K562 (cell line): ENCODE data around the gene UBA52. TPM values are rescaled to one million over a fixed set of nuclear protein-coding genes. Genes with fewer than 3 reads are reported as not detected.
A peak's percentile ranks its signal among the peaks of the same experiment; 100 is the strongest.

ENCODE experiments used
- CREM ChIP-seq: IDR thresholded peaks from 2 replicates; pipeline ENCODE4 v1.6.1; 2014; ENCODE audit warnings: antibody characterized with exemption, low read depth
- CTBP1 ChIP-seq: fragments of 450-650 bp; IDR thresholded peaks from 2 replicates; pipeline ENCODE4 v1.6.1; 2016; ENCODE audit warnings: borderline replicate concordance
- PML ChIP-seq: IDR thresholded peaks from 2 replicates; pipeline ENCODE4 v1.6.1; 2012; ENCODE audit warnings: low read length, inconsistent platforms
- RCOR1 ChIP-seq, 2 experiments: IDR thresholded peaks; 2 replicates each; pipeline ENCODE4 v1.6.1; 2012; ENCODE audit warnings: low read depth in 2 of 2, low read length in 2 of 2, borderline replicate concordance in 1 of 2, improper control_type of control experiment in 1 of 2
- SAP30 ChIP-seq: fragments of 200-600 bp; sonication (generic); IDR thresholded peaks from 2 replicates; pipeline ENCODE4 v1.6.1; 2012; ENCODE audit warnings: borderline replicate concordance, low read depth, mild to moderate bottlenecking, moderate library complexity, low read length, control low read depth, inconsistent platforms; ENCODE audit not compliant: insufficient read depth, poor library complexity, severe bottlenecking
- SIN3B ChIP-seq: fragments of 450-650 bp; IDR thresholded peaks from 2 replicates; pipeline ENCODE4 v1.6.1; 2017; ENCODE audit warnings: low read depth, mild to moderate bottlenecking, moderate library complexity
- SLC30A9 ChIP-seq: fragments of 250-450 bp; sonication (Bioruptor Pico); IDR thresholded peaks from 2 replicates; pipeline ENCODE4 v1.8.0; 2022; ENCODE audit warnings: mild to moderate bottlenecking, moderate library complexity
- SNRNP70 ChIP-seq: fragments of 200-400 bp; formaldehyde crosslinking; optimal IDR thresholded peaks from 2 replicates; pipeline ENCODE3; 2017; ENCODE audit warnings: low read depth, low read length
- TCF7 ChIP-seq: sonication (generic); IDR thresholded peaks from 2 replicates; pipeline ENCODE4 v1.6.1; 2016; ENCODE audit warnings: antibody characterized with exemption, borderline replicate concordance
- U2AF2 ChIP-seq: fragments of 200-400 bp; formaldehyde crosslinking; optimal IDR thresholded peaks from 2 replicates; pipeline ENCODE3; 2017; ENCODE audit warnings: low read depth, mild to moderate bottlenecking, low read length
- ZBTB7A ChIP-seq: IDR thresholded peaks from 2 replicates; pipeline ENCODE4 v1.6.1; 2011; ENCODE audit warnings: low read depth, mild to moderate bottlenecking, low read length, moderate library complexity, borderline replicate concordance; ENCODE audit not compliant: control insufficient read depth
- polyA plus RNA-seq, 8 experiments: library from polyadenylated mRNA; depleted of rRNA in 4 of 8; stranded (reverse) in 5 of 8; unstranded in 3 of 8; fragments of >200 nt; fragmentation: Nextera tagmentation in 2 of 8; fragmentation: Illumina TruSeq in 1 of 8; extraction: Ambion mirVana in 2 of 8; extraction: Trizol in 1 of 8; gene quantifications; 2 replicates each; pipeline versions ENCODE4 v1.2.1 to v1.2.3, GENCODE V29; 2011 to 2014; ENCODE audit warnings: inconsistent platforms in 1 of 8, missing spikeins in 1 of 8
- total RNA-seq, 7 experiments: library from RNA; depleted of rRNA in 6 of 7; stranded (reverse); fragments of >200 nt in 6 of 7; fragmentation: Illumina TruSeq in 2 of 7; extraction: Trizol in 2 of 7; gene quantifications; 2 replicates each; pipeline versions ENCODE4 v1.2.1 to v1.2.3, GENCODE V29; 2011 to 2021; ENCODE audit warnings: low replicate concordance in 1 of 7
- TF ChIP-seq, protein P1 (sequence below): sonication (generic); formaldehyde crosslinking; IDR thresholded peaks from 2 replicates; pipeline ENCODE4 v1.8.0; 2022; ENCODE audit warnings: mild to moderate bottlenecking, missing genetic modification reagents
- TF ChIP-seq, protein P2 (sequence below), 3 experiments: fragments of 200-800 bp in 1 of 3; sonication (Bioruptor generic) in 1 of 3; sonication (generic) in 1 of 3; formaldehyde crosslinking in 1 of 3; IDR thresholded peaks; 2 replicates each; pipeline versions ENCODE4 v1.6.1 to v1.8.0; 2016 to 2022; ENCODE audit warnings: mild to moderate bottlenecking in 2 of 3, missing compliant biosample characterization in 2 of 3, missing genetic modification characterization in 2 of 3, missing genetic modification reagents in 1 of 3
- TF ChIP-seq, protein P3 (sequence below): sonication (generic); formaldehyde crosslinking; IDR thresholded peaks from 2 replicates; pipeline ENCODE4 v1.8.0; 2022; ENCODE audit warnings: mild to moderate bottlenecking, missing genetic modification reagents
- TF ChIP-seq, protein P4 (sequence below): fragments of 450-650 bp; IDR thresholded peaks from 2 replicates; pipeline ENCODE4 v1.7.1; 2018; ENCODE audit warnings: mild to moderate bottlenecking, low read depth; ENCODE audit not compliant: partially characterized antibody
- TF ChIP-seq, protein P5 (sequence below), 2 experiments: fragments of 450-650 bp; conservative IDR thresholded peaks; 2 replicates each; pipeline ENCODE4 v1.6.1; 2017; ENCODE audit warnings: mild to moderate bottlenecking in 2 of 2, moderate library complexity in 2 of 2
- TF ChIP-seq, protein P6 (sequence below): sonication (generic); formaldehyde crosslinking; IDR thresholded peaks from 2 replicates; pipeline ENCODE4 v1.5.0; 2020; ENCODE audit warnings: missing genetic modification reagents

UBA52 gene
- total and polyA plus RNA-seq, 9 of the 15 experiments (the other 6 are each of a cell fraction or from before 2014, with no cell fraction given), result 1,110 to 2,751 (median 1,733) TPM

DNA sequence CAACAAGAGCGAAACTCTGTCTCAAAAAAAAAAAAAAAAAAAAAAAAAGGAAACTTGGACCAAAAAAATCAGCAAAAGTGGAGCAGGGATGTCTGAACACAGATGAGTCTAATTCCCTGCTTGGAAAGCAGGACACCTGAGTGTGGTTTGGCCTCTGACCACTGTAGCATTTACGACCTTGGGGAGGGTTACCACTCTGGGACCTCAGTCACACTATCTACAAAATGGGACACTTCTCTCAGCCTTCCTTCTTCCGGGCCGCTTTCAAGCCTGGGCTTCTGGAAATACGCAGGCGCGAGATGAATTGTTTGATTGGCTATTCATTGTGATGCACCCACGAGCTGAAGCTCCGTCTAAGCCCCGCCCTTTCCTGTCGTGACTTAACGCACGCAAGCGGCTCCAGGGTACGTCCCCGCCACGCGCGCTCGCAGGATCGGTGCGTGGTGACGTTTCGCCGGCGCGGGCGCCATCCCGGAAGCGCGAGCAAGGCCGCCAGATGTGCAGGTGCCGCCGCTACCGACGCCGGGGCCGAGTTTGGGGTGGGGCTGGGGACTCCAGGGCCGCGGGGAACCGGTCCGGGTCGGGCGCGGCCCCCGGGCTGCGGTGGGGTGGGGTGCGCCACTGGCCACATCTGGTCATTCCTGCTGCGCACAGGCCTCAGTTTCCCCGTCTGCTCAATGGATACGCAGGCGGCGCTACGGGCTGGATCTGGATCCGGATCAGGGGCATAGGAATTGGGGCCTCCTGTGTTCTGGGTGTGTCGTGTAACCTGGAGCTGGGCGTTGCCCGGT is 14.1 kb upstream of the UBA52 start, which contains the start of gene KXD1 (continued):
- TF ChIP-seq, protein P1, sequence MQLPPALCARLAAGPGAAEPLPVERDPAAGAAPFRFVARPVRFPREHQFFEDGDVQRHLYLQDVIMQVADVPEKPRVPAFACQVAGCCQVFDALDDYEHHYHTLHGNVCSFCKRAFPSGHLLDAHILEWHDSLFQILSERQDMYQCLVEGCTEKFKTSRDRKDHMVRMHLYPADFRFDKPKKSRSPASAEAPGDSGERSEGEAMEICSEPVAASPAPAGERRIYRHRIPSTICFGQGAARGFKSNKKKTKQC (CRISPR knock-in tag), result no peak; the same call in 1 of the 2 replicates
- peak; percentile 66 for TF ChIP-seq CTBP1
- TF ChIP-seq ZBTB7A, result peak; percentile 43; the same call in 1 of the 2 replicates
- no peak for TF ChIP-seq SIN3B
- TF ChIP-seq, protein P2, sequence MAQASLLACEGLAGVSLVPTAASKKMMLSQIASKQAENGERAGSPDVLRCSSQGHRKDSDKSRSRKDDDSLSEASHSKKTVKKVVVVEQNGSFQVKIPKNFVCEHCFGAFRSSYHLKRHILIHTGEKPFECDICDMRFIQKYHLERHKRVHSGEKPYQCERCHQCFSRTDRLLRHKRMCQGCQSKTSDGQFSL (CRISPR knock-in tag; IDR thresholded peaks at IDR 0.05), result peak; percentile 31; the same call in 1 of the 2 replicates
- TF ChIP-seq, protein P2 (tag; IDR thresholded peaks at IDR 0.05), result no peak
- TF ChIP-seq PML, result peak; percentile 33; the same call in 1 of the 2 replicates
- peak; percentile 97 to 99 for TF ChIP-seq RCOR1 (IDR thresholded peaks at IDR 0.05; ENCODE audit: borderline replicate concordance in 1 of 2, low read depth in 2 of 2, low read length in 2 of 2)
- TF ChIP-seq SAP30, result no peak
- TF ChIP-seq TCF7, result peak; percentile 46; the same call in 1 of the 2 replicates
- no peak for TF ChIP-seq SNRNP70
- TF ChIP-seq, protein P3, sequence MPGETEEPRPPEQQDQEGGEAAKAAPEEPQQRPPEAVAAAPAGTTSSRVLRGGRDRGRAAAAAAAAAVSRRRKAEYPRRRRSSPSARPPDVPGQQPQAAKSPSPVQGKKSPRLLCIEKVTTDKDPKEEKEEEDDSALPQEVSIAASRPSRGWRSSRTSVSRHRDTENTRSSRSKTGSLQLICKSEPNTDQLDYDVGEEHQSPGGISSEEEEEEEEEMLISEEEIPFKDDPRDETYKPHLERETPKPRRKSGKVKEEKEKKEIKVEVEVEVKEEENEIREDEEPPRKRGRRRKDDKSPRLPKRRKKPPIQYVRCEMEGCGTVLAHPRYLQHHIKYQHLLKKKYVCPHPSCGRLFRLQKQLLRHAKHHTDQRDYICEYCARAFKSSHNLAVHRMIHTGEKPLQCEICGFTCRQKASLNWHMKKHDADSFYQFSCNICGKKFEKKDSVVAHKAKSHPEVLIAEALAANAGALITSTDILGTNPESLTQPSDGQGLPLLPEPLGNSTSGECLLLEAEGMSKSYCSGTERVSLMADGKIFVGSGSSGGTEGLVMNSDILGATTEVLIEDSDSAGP (CRISPR knock-in tag), result no peak
- TF ChIP-seq CREM, result peak; percentile 95
- TF ChIP-seq SLC30A9 (CRISPR knock-in tag), result no peak
- no peak for TF ChIP-seq U2AF2
- TF ChIP-seq, protein P4, sequence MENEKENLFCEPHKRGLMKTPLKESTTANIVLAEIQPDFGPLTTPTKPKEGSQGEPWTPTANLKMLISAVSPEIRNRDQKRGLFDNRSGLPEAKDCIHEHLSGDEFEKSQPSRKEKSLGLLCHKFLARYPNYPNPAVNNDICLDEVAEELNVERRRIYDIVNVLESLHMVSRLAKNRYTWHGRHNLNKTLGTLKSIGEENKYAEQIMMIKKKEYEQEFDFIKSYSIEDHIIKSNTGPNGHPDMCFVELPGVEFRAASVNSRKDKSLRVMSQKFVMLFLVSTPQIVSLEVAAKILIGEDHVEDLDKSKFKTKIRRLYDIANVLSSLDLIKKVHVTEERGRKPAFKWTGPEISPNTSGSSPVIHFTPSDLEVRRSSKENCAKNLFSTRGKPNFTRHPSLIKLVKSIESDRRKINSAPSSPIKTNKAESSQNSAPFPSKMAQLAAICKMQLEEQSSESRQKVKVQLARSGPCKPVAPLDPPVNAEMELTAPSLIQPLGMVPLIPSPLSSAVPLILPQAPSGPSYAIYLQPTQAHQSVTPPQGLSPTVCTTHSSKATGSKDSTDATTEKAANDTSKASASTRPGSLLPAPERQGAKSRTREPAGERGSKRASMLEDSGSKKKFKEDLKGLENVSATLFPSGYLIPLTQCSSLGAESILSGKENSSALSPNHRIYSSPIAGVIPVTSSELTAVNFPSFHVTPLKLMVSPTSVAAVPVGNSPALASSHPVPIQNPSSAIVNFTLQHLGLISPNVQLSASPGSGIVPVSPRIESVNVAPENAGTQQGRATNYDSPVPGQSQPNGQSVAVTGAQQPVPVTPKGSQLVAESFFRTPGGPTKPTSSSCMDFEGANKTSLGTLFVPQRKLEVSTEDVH, result peak; percentile 70
- TF ChIP-seq, protein P5, sequence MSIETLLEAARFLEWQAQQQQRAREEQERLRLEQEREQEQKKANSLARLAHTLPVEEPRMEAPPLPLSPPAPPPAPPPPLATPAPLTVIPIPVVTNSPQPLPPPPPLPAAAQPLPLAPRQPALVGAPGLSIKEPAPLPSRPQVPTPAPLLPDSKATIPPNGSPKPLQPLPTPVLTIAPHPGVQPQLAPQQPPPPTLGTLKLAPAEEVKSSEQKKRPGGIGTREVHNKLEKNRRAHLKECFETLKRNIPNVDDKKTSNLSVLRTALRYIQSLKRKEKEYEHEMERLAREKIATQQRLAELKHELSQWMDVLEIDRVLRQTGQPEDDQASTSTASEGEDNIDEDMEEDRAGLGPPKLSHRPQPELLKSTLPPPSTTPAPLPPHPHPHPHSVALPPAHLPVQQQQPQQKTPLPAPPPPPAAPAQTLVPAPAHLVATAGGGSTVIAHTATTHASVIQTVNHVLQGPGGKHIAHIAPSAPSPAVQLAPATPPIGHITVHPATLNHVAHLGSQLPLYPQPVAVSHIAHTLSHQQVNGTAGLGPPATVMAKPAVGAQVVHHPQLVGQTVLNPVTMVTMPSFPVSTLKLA (conservative IDR thresholded peaks at IDR 0.05), result peak; percentile 89 to 94
- TF ChIP-seq, protein P6, sequence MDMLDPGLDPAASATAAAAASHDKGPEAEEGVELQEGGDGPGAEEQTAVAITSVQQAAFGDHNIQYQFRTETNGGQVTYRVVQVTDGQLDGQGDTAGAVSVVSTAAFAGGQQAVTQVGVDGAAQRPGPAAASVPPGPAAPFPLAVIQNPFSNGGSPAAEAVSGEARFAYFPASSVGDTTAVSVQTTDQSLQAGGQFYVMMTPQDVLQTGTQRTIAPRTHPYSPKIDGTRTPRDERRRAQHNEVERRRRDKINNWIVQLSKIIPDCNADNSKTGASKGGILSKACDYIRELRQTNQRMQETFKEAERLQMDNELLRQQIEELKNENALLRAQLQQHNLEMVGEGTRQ (CRISPR knock-in tag), result no peak
